ENCODE data around the gene TGM5. TPM values are rescaled to one million over a fixed set of nuclear protein-coding genes. Genes with fewer than 3 reads are reported as not detected.

TGM5 gene
- total RNA-seq, 1 donor from 2014 or later = not detected

GRCh38 chr15:43187544-43188155, 79.1 kb downstream of the TGM5 start:
- peaks cover 23% of the 10 kb centered on the region for H3K36me3 Mint-ChIP-seq (ENCODE audit: unreplicated experiment)
- peak overlapping the region; percentile 26 for H3K4me3 Mint-ChIP-seq (ENCODE audit: unreplicated experiment)
- no peak overlapping the region for H3K27ac Mint-ChIP-seq (ENCODE audit: unreplicated experiment)
- DNase-seq (ENCODE audit: extremely low spot score, unreplicated experiment) = no peak
- no peaks in the 10 kb centered on the region for H3K27me3 Mint-ChIP-seq (ENCODE audit: unreplicated experiment)
- H3K4me1 Mint-ChIP-seq (ENCODE audit: unreplicated experiment) = peaks cover 15% of the 10 kb centered on the region
- no peaks in the 10 kb centered on the region for H3K9me3 Mint-ChIP-seq (ENCODE audit: unreplicated experiment)
- peak; percentile 74 for TF ChIP-seq CTCF (IDR thresholded peaks at IDR 0.05)

GRCh38 chr15:43186003-43186353, 80.8 kb downstream of the TGM5 start:
- no peaks in the 10 kb centered on the region for H3K27me3 Mint-ChIP-seq (ENCODE audit: unreplicated experiment)
- H3K36me3 Mint-ChIP-seq (ENCODE audit: unreplicated experiment) = peaks cover 18% of the 10 kb centered on the region
- peaks cover 15% of the 10 kb centered on the region for H3K4me1 Mint-ChIP-seq (ENCODE audit: unreplicated experiment)
- TF ChIP-seq CTCF (IDR thresholded peaks at IDR 0.05) = no peak
- H3K9me3 Mint-ChIP-seq (ENCODE audit: unreplicated experiment) = no peaks in the 10 kb centered on the region
- H3K4me3 Mint-ChIP-seq (ENCODE audit: unreplicated experiment) = peak overlapping the region; percentile 91
- DNase-seq (ENCODE audit: extremely low spot score, unreplicated experiment) = no peak
- peak overlapping the region; percentile 85 for H3K27ac Mint-ChIP-seq (ENCODE audit: unreplicated experiment)

GRCh38 chr15:43185157-43186002, 81.3 kb downstream of the TGM5 start, which contains the start of gene CCNDBP1:
Gene CCNDBP1 (plus strand): TSS chr15:43185403. CDS start chr15:43185499, 96 bp downstream.
- H3K9me3 Mint-ChIP-seq (ENCODE audit: unreplicated experiment) = no peaks in the 10 kb centered on the region
- no peaks in the 10 kb centered on the region for H3K27me3 Mint-ChIP-seq (ENCODE audit: unreplicated experiment)
- peak within 1 kb of the TSS; percentile 91 for H3K4me3 Mint-ChIP-seq (ENCODE audit: unreplicated experiment)
- peaks cover 13% of the 10 kb centered on the region for H3K36me3 Mint-ChIP-seq (ENCODE audit: unreplicated experiment)
- peak; percentile 91 for DNase-seq (ENCODE audit: extremely low spot score, unreplicated experiment)
- peak within 1 kb of the TSS; percentile 85 for H3K27ac Mint-ChIP-seq (ENCODE audit: unreplicated experiment)
- TF ChIP-seq CTCF (IDR thresholded peaks at IDR 0.05) = peak; percentile 65
- H3K4me1 Mint-ChIP-seq (ENCODE audit: unreplicated experiment) = peaks cover 15% of the 10 kb centered on the region

GRCh38 chr15:43184407-43185124, 82.2 kb downstream of the TGM5 start:
- peaks cover 15% of the 10 kb centered on the region for H3K4me1 Mint-ChIP-seq (ENCODE audit: unreplicated experiment)
- H3K36me3 Mint-ChIP-seq (ENCODE audit: unreplicated experiment) = peaks cover 12% of the 10 kb centered on the region
- no peak for TF ChIP-seq CTCF (IDR thresholded peaks at IDR 0.05)
- H3K9me3 Mint-ChIP-seq (ENCODE audit: unreplicated experiment) = no peaks in the 10 kb centered on the region
- peak overlapping the region; percentile 91 for H3K4me3 Mint-ChIP-seq (ENCODE audit: unreplicated experiment)
- peak overlapping the region; percentile 85 for H3K27ac Mint-ChIP-seq (ENCODE audit: unreplicated experiment)
- H3K27me3 Mint-ChIP-seq (ENCODE audit: unreplicated experiment) = no peaks in the 10 kb centered on the region
- no peak for DNase-seq (ENCODE audit: extremely low spot score, unreplicated experiment)

All from osteocyte (in vitro differentiated cells).